Activated CD4-positive, alpha-beta T cell treated with anti-CD3 and anti-CD28 coated beads for 48 hours (primary cell): ENCODE results near the gene NCL.
A peak's percentile ranks its signal among the peaks of the same experiment; 100 is the strongest.

Experiments used
- DNase-seq: peaks from one replicate; pipeline ENCODE4 v3.0.0-alpha.2; 2020

NCL gene, protein sequence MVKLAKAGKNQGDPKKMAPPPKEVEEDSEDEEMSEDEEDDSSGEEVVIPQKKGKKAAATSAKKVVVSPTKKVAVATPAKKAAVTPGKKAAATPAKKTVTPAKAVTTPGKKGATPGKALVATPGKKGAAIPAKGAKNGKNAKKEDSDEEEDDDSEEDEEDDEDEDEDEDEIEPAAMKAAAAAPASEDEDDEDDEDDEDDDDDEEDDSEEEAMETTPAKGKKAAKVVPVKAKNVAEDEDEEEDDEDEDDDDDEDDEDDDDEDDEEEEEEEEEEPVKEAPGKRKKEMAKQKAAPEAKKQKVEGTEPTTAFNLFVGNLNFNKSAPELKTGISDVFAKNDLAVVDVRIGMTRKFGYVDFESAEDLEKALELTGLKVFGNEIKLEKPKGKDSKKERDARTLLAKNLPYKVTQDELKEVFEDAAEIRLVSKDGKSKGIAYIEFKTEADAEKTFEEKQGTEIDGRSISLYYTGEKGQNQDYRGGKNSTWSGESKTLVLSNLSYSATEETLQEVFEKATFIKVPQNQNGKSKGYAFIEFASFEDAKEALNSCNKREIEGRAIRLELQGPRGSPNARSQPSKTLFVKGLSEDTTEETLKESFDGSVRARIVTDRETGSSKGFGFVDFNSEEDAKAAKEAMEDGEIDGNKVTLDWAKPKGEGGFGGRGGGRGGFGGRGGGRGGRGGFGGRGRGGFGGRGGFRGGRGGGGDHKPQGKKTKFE

DNA sequence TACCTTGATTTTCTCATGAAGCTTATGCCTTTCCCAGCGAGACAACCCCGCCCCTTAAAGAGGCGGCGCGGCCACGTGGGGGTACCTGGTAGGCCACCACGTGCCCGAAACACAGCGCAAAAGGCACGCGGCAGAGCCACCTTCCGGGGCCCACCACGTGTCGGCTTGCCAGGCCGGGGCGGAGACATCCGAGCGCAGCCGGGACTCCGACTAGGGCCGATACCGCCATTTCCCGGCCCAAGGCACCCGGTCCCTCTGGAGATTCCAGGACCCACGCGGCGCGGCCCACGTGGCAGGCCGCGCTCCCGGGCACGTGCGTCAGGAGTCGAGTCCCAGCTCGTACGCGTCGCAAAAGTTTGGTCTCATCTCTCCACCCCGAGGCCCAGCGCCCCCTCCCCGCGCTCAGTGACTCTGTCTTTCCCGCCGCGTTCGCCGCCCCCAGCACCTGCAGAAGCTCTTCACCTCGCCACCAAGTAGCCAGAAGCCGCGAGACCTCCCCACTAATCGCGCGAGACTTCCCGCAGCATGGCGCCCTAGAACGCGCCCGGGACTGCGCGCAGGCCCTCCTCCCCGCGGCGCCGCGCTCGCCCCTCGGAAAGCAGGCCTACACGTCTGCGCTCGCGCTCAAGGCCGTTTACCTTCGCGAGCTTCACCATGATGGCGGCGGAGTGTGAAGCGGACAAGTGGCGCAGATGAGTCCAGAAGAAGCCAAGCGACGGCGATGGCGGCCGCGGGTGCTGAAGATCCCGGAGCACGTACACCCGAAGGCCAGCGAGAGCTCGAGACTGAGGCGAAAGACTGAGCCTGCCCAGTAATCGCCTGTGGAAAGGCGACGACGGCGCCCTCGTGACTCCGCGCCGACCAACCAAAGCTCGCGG lies at the start of gene NCL:
TSS of gene NCL (minus strand) at position 787 of the 878 bp plus-strand sequence. CDS start at position 656, 131 bp downstream.
- DNase-seq: peak; percentile 91

DNA sequence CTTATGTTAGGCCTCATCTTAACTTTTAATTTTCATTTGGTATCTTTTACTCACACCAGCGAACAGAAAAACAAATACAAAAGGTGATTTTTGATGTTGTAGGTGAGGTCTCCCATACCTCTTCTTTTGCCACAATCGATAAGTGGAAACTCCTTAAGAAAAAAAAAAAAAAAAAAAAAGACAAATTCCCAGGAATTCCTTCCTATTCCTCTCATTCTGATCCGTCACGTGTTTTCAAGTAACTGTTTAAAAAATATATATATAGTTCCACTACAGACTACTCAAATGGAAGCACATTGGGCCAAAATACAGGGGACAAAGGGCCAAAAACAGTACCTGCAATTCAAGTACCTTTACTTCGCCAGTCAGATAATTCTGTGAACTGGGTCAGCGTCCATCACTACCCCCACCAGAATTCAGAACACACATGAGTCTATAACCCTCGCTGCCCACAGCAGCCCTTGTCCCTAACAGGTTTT lies 49.5 kb upstream of the NCL start:
- no peak for DNase-seq

DNA sequence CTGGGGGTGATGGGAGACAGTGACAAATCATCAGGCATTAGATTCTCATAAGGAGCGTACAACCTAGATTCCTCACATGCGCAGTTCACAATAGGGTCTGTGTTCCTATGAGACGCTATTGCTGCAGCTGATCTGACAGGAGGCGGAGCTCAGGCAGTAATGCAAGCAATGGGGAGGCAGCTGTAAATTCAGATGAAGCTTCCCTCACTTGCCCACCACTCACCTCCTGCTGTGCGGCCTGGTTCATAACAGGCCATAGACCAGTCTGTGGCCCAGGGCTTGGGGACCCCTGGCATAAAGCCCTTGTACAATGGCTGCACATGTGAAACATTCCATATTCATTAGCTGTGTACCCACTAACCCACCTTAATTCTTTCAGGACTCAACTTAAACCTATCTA lies 47.9 kb upstream of the NCL start:
- no peak for DNase-seq

DNA sequence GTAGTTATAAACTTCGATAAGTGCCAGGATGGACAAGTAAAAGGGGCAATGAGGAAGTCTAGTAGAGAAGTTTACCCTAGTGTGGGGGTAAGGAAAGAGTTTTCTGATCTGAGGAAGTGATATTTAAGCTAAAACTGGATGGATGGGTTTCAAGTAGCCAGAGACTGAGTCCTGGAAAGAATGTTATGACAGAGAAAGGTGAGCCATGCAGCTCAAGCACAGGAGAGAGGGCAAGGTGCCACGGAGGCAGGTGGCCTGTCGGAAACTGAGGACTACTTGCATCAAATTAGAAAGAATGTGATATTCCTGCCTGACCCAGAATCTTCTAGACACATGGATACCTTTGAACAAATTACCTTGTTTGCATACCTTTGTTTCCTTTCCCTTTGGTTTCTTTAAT lies 39.5 kb upstream of the NCL start:
- no peak for DNase-seq

DNA sequence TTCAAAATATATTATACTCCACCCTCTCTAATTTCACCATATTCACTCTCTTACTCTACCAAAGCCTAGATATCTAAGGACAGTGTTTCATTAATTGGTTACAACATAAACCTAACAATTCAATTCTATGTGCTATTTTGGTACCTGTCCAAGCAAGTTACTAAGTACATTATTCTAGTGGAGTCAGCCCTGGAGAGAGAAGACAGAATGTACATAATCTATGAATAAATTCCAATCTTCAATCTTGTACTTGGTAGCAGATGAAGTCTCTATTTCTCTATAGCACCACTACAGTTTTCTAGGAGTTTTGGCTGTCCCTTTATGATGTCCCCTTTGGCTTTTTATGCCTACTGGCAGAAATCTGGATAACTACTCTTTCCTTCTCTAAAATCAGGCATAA lies 38.3 kb upstream of the NCL start:
- no peak for DNase-seq

DNA sequence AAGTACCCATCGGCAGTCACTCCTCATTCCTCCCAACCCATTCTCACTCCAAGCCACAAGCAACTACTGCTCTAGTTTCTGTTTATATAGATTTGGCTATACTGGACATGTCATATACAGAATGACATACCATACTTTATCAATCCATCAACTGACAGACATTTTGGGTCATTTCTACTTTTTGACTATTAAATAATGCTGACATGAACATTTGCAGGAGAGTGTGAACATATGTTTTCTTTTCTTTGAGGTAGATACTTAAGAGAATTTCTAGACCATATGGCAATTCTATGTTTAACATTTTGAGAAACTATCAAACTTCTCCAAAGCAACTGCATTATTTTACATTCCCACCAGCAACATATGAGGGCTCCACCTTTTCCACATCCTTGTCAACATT lies 33.4 kb upstream of the NCL start:
- no peak for DNase-seq

DNA sequence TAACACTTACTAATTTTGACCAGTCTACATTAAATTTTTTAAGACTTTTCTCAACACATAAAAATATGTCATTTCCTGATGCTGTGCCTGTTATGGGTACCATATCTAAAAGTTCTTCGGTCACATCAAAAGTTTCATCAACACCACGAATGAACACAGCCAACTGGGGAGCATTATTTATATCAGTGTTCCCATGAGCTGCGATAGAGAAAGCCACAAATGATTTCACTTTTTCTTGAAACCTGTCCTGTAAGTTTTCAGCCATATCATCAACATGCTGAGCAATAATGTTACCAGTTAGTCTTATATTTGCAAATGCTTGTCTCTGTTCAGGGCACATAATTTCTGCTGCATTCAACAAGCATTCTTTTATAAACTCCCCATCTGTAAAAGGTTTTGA lies 30.4 kb upstream of the NCL start:
- no peak for DNase-seq

DNA sequence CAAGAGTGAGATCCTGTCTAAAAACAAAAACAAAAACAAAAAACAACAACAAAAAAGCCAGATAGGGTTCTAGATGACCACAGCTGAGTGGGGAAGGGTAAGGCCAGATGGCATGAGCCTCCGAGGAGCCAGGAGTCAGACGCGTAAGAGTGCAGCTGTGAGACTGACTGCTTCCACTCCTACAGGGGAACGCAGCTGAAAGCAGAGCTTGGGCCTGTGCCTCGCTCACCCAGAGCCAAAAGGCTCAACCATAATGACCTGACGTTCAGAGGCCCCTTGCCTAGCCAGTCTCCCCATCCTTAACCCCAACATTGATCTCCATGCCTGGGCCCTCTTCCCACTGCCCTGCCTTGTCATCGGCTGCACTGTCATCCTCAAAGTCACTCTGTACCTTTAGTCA lies 26.5 kb upstream of the NCL start:
- no peak for DNase-seq

DNA sequence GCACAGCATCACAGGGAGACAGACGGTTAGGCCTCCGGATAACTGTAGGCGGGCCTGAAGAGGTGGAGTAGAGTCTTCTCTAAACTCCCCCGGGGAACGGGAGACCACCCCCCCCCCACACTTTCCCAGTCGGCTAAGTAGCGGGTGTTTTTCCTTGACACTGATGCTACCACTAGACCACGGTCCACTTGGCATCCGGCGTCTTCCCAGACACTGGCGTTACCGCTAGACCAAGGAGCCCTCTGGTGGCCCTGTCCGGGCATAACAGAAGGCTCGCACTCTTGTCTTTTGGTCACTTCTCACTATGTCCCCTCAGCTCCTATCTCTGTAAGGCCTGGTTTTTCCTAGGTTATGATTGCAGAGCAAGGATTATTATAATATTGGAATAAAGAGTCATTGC lies 25.7 kb upstream of the NCL start:
- DNase-seq: peak; percentile 53

DNA sequence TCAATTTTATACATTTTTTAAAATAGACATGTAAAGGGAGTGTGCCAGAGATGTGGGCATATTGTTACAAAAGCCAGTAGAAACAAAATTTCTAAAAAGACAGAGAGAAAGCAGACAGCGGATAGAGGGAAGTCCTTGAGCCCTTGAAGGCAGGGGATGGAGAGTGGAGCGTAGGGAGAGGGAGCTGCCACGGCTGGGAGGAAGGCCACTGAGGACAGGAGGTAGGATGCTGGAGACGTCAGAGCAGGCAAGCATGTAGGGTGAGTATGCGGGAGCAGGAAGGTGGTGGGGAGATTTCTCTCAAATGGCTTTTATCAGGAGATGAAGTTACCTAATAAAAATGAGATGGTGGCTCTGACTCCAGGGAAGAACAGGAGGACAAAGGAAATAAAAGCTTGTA lies 24.0 kb upstream of the NCL start:
- DNase-seq: no peak

DNA sequence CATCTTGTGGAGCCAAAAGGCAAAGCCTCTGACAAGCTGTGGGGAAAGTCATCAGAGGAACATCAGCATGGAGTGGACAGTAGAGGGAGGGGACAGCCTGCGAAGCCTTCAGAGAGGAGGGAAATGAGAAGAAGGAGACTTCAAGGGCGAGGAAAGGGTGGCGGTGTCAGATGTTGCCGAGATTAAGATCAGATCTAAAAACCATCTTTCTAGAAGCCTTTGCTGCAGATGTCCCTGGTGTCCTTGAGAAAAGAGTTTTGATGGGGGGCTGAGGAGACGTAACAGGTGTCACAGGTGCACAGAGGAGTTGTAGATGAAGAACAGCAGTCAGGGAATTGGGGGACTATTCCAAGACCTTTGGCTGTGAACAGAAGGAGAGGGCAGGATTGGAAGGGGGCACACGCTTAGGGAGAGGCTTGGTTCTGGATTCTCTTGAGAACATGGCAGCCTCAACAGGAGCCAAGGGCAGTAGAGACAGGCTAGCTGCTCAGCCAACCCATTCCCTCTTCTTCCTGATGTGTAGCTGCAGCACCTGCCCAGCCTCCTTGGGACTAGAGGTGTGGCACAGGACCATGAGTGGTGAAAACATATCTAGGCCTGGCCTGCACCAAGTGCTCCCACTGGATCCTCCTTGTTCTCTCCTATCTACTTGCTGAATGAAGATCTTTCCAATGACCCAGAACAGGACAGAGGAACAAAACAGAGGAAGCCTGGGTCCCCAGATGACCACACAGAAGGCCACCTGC lies 22.7 kb upstream of the NCL start:
- DNase-seq: no peak

DNA sequence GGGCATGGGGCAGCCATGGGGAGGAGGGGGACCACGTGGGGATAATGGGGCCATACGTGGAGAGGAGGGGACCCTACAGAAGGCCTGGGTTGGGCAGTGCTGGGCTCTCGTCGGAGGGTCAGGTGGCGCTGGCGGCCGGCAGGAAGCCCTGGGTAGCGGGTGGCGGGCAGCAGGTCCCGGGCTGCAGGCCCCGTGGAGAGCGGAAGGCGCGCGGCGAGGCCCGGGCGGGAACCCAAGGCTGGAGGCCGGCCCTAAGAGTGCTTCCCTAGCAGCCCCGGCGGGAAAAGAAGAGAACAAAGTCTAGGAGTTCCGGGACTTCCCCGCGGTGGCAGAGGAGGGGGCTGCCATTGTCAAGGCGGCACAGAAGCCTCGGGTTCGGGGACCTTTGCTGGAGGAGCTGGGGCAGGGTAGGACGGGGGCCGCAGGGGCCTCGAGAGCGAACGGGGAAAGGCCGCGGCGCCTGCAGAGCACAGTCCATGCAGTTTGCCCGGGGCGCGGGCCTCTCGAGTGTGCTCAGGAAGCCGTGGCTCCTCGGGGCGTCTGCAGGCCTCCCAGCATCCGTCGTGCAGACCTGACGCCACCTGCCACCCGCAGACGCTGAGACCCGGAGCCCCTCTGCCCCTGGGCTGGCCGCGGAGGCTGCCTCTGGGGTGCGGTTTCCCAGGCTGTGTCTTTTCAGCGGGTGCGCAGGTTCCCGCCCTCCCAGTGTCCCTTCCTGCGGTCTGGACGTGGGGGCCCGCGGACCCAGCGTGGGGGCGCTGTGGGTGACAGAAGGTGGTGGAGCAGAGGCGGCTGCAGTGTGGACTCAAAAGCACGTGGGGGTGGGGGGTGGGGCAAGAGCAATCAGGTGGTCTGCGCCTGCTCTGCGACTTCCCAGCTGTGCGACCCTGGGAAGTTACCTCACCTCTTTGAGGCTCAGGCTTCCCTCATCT lies 19.4 kb upstream of the NCL start:
- DNase-seq: peak; percentile 53

DNA sequence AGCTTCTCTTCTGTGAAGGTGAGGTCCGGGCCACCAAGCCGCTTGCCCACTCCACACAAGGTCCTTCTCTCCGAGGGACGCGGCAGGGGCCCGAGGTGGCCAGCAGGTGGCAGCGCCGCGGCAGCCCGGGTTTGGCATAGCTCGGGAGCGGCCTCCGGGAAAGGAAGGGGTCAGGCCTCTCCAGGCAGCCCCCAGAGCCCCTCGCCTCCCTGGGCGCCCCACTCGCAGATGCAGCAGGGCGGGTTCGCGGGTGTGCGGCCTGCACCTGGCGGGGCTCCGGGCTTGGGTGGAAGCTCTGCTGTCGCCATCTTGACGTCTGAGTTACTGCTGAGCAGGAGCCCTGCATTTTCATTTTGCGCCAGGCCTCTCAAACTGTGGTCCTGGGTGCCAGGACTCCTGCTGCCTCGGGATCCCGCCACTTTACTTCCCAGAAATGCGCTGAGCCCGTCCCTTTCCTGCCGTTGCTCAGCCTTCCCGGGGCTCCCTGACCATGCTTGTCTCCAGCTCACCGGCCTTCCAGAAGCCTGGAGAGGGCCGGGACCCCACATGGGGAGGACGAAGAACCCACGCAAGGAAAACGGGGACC lies 18.6 kb upstream of the NCL start:
- DNase-seq: peak; percentile 83

DNA sequence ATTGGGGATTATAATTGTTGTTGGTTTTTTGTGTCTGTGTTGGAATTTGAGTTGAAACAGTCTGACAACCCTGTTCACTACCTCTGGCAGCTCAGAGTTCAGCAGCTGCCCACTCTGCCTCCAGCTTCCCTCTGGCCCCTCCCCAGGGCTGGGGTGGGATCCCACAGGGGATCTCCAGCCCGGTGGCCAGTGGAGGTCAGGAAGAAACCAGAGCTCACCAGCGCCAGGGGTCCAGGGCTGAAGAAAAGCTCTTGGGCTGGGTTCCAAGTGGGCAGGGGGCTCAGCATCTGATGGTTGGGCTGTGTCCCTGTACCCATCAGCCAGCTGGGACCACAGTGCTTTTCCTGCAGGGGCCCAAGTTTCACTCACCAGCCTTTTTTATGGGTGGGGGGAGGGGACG lies 16.5 kb upstream of the NCL start:
- DNase-seq: no peak

DNA sequence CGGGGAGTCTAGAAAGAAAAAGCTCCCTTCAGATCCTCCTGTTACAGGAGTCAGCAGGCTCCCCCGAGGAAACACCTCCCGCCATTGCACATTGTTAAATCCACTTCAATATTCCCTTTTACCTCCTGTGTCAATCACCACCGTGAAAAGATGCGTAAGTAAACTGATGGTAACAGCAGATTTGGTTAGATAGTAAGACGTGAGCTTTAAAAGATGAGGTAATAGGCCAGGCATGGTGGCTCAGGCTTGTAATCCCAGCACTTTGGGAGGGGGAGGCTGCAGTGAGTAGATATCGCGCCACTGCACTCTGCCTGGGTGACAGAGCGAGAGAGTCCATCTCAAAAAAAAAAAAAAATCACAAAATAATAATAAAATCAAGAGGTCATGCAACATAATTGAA lies 15.2 kb upstream of the NCL start:
- no peak for DNase-seq

DNA sequence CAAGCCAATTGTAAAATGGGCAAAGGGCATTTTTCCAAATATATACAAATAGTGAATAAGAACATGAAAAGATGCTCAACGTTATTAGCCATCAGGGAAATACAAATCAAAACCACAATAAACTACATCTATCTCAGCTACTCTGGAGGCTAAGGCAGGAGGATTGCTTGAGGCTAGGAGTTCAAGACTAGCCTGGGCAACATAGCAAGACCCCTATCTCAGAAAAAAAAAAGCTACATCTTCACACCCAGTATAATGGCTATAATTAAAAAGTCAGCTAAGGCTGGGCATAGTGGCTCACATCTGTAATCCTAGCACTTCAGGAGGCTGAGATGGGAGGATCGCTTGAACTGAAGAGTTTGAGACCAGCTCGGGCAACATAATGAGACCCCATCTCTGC lies 12.6 kb upstream of the NCL start:
- no peak for DNase-seq

DNA sequence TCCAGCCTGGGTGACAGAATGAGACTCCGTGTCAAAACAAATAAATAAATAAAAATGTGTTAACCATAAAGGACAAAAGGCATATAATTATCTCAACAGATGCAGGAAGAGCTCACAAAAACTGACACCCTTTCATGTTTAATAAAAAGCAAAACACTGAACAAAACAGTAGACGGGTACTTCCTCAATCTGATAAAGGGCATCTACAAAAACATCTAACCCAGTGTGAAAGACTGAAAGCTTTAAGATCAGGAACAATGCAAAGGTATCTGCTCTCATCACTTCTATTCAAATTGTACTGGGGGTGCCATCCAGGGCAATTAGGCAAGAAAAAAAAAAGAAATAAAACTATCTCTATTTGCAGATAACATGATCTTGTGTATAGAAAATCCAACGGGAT lies 11.7 kb upstream of the NCL start:
- DNase-seq: no peak

DNA sequence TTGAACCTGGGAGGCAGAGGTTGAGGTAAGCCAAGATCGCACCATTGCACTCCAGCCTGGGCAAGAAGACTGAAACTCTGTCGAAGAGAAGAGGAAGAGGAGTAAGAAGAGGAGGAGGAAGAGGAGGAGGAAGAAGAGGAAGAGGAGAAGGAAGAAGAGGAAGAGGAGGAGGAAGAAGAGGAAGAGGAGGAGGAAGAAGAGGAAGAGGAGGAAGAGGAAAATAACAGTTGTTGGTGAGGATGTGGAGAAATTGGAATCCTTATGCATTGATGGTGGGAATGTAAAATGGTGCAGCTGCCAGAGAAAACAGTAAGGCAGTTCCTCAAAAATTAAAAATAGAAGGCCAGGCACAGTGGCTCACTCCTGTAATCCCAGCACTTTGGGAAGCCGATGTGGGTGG lies 8.5 kb upstream of the NCL start:
- no peak for DNase-seq

DNA sequence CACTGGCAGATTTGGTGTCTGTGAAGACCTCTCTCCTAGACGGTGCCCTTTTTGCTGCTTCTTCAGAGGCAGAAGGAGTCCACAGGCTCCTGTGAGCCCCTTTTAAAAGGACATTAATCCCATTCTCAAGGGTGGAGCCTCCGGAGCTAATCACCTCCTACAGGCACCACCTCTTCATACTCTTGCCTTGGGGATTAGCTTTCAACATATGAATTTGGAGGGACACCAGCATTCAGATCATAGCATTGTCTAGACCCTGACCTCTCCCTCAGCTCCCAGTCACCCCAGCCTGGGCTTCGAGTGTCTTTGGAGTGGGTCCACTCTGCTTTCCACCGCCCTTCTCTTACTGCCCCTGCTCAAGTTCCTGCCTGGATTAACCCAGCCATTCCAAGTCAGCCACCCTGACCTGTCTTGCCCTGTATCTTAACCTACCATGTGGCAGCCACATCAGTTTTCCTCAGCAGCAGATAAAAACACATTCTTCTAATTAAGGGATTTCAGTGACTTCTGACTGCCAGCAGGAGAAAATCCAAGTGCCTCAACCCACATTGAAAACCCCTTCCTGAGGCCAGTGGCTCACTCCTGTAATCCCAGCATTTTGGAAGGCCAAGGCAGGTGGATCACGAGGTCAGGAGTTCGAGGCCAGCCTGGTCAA lies 6.1 kb upstream of the NCL start:
- no peak for DNase-seq

DNA sequence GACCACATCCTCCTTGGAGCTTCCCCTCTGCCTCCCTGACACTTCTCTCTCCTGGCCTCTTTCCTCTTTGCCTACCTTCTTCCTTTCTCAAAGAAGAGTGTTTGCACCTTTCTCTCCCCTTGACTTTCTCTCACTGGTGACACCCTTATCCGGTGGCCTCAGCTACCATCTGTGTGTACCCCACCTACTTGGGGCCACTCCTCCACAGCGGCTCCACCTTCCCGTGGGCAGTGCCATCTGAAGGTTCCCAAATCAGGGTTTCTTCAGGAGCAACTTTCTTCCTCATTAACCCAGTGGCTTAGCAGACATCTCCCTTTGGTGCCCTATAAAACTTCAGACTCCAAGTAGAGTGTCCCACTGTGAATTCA lies 5.3 kb upstream of the NCL start:
- DNase-seq: no peak
